NB4 (cell line): ENCODE data around the gene LHX6.
A peak's percentile ranks its signal among the peaks of the same experiment; 100 is the strongest.

ENCODE experiments used
- DNase-seq: peaks from one replicate; pipeline ENCODE4 v3.0.0; 2010; ENCODE audit warnings: low read depth
- H3K4me3 ChIP-seq: one replicate; pipeline ENCODE4 v1.5.1; 2011; ENCODE audit warnings: mild to moderate bottlenecking, low read depth, low read length, moderate library complexity
- MYC ChIP-seq: IDR thresholded peaks from 2 replicates; pipeline ENCODE4 v1.6.1; 2011; ENCODE audit warnings: low read depth, low read length
- POLR2A ChIP-seq: IDR thresholded peaks from 2 replicates; pipeline ENCODE4 v1.6.1; 2011; ENCODE audit warnings: mild to moderate bottlenecking; ENCODE audit not compliant: insufficient read length; ENCODE audit errors: extremely low read depth
- TF ChIP-seq, protein P1 (sequence below): IDR thresholded peaks from one replicate; pipeline ENCODE4 v1.5.1; 2012; ENCODE audit warnings: low read depth, low read length
- TF ChIP-seq, protein P2 (sequence below): IDR thresholded peaks from 2 replicates; pipeline ENCODE4 v1.6.1; 2011; ENCODE audit warnings: low read depth, low read length

Gene LHX6

DNA sequence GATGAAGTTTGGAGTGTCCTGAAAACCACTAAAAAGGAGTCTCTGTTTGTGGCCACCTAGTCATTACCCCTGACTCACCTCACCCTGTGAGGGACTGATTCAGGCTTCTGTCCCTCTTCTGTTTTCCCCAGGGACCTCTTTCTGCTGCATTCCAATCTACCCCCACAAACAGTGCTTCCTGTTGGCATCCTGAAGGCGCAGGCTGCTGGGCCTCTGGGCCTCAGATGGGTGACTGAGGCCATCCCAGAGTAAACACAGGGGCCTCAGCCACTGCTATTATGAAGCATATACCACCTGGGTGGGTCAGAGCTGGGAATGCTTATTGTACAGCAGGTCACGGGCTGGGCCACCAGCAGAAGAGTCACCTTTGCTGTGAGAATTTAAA, 49.1 kb downstream of the LHX6 start:
- no peak for TF ChIP-seq POLR2A
- TF ChIP-seq MYC = no peak
- TF ChIP-seq, protein P1, sequence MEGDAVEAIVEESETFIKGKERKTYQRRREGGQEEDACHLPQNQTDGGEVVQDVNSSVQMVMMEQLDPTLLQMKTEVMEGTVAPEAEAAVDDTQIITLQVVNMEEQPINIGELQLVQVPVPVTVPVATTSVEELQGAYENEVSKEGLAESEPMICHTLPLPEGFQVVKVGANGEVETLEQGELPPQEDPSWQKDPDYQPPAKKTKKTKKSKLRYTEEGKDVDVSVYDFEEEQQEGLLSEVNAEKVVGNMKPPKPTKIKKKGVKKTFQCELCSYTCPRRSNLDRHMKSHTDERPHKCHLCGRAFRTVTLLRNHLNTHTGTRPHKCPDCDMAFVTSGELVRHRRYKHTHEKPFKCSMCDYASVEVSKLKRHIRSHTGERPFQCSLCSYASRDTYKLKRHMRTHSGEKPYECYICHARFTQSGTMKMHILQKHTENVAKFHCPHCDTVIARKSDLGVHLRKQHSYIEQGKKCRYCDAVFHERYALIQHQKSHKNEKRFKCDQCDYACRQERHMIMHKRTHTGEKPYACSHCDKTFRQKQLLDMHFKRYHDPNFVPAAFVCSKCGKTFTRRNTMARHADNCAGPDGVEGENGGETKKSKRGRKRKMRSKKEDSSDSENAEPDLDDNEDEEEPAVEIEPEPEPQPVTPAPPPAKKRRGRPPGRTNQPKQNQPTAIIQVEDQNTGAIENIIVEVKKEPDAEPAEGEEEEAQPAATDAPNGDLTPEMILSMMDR = no peak
- TF ChIP-seq, protein P2, sequence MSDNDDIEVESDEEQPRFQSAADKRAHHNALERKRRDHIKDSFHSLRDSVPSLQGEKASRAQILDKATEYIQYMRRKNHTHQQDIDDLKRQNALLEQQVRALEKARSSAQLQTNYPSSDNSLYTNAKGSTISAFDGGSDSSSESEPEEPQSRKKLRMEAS = no peak
- H3K4me3 ChIP-seq = no peak overlapping the region
- peak; percentile 74 for DNase-seq

DNA sequence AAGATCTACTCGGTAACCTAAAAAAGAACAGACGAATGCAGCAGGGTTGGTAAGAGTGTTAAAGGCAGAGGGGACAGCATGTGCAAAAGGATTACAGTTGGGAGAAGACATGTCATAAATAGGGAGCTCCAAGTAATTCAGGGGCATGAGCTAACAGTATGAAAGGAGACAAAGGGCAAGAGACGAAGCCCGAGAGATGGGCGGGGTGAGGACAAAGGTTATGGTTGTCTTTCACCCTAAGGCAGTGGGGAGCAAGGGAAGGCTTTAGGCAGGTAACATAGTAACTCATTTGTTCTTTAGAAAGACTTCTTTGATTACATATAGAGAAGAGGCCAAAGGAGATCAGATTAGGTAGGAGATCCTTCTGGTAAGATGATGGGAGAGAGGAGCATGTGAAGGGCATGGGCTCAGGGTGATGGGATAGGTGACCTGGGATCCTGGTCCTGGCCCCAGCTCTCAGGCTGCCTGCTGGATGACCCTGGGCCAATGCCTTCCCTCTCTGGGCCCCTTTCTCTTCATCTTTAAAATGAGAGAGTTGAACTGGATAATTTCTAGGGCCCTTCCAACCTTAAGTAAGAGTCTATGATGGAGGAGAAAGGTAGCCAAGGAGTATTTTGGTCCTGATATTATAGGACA, 49.6 kb downstream of the LHX6 start:
- TF ChIP-seq, protein P1 = no peak
- H3K4me3 ChIP-seq = no peak overlapping the region
- no peak for DNase-seq

DNA sequence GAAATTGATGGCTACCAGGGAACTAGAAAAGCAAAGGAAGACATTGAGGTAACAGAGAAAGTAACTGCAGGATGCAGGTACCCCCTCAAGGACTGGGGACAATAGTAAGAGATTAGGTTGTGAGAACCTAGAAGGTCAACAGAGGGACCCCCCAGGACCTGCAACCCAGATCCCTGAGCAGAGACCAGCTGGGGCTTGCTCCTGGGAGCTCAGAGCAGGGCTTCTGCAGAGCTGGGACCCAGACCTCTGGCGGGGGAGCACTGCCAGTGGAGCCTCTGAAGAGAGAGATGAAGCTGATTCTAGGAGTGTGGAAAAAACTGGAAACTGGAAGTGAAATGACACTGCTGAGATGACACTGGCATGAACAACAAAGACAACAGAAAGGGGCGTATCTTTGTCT, 51.8 kb downstream of the LHX6 start:
- H3K4me3 ChIP-seq = no peak overlapping the region
- no peak for TF ChIP-seq POLR2A
- DNase-seq = no peak

DNA sequence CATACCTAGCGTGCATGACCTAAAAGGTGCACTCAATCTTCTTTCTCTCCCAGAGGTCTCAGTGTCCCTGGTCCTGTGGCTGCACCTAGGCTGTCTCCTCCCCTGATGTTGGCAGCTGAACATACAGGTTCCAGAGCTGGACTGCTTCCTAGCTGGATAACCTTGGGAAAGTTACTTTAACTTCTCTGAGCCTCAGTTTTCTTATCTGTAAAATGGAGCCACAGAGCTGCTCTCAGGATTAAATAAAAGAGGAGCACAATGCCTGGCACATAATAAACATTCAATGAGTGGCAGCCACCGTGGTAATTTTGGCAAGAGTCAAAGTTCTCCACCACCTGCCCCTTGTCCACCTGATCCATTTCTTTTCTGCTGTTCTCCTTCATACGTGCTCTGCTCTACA, 55.1 kb downstream of the LHX6 start:
- H3K4me3 ChIP-seq = no peak overlapping the region
- DNase-seq = no peak
- TF ChIP-seq, protein P2 = no peak
- TF ChIP-seq MYC = no peak
- TF ChIP-seq, protein P1 = no peak
- TF ChIP-seq POLR2A = no peak

DNA sequence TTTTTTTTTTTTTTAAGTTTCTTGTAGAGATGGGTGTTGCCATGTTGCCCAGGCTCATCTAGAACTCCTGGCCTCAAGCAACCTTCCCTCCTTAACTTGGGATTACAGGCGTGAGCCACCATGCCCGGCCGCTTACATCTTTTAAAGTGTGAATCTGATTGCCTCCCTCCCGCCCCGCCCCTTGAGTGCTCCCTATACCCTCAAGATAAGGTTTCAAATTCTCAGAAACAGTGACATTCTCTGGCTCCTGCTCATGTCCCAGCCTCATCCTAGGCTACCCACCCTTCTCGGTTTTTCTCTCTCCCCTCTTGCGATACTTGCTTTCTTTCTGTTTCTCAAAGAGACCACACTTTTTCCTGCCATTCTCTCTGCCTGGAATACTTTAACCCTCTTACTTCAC, 56.6 kb downstream of the LHX6 start:
- TF ChIP-seq MYC = no peak
- no peak for TF ChIP-seq POLR2A
- TF ChIP-seq, protein P2 = no peak
- TF ChIP-seq, protein P1 = no peak
- no peak for DNase-seq
- H3K4me3 ChIP-seq = no peak overlapping the region

DNA sequence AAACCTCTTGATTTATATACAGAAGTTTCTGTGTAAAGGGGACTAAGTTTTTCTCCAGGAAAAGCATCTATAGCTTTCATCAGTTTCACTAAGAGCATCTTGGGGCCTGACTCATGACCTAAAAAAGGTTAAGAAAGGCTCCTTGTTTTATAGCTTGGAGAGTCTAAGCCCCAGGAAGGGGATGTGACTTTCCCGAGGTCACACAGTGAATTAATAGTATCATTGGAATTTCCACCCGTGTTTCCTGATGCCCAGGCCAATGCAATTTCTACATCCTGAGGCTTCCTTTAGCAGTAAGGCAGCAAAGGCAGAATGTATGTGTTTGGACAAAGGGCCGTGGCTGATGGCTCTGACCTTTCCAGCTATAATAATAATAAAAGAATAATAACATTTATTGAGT, 60.4 kb downstream of the LHX6 start:
- no peak overlapping the region for H3K4me3 ChIP-seq
- no peak for TF ChIP-seq POLR2A
- TF ChIP-seq, protein P2 = no peak
- TF ChIP-seq MYC = no peak
- TF ChIP-seq, protein P1 = no peak
- DNase-seq = no peak
